ENCODE results near the gene TK2.
A peak's percentile ranks its signal among the peaks of the same experiment; 100 is the strongest.
"Not testable (repeated sequence)": the region's sequence is repeated elsewhere in the genome, so short reads cannot be mapped to it uniquely, and the experiment has no call there.

Gene TK2

DNA sequence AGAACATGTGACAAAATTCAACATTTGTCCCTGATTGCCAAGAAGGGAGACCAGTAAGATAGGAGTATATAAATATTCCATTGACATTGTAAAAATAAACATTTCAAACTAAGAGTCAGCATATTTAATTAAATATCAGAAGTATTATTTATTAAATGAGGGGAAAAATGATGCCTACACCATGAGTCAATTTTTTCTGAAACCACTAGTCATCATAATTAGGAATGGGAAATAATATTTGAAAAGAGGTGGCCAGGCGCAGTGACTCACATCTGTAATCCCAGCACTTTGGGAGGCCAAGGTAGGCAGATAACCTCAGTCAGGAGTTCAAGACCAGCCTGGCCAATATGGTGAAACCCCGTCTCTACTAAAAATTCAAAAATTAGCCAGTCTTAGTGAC lies 18.4 kb upstream of the TK2 start:
- no peak overlapping the region for H3K9ac ChIP-seq (ENCODE audit: low read length)
- H3K27me3 ChIP-seq (ENCODE audit: control insufficient read depth, insufficient read depth, low read length) = no peaks in the 10 kb centered on the region
- H3K36me3 ChIP-seq (ENCODE audit: control insufficient read depth, insufficient read depth, low read length) = no peaks in the 10 kb centered on the region
- no peaks in the 10 kb centered on the region for H3K9me3 ChIP-seq (ENCODE audit: control insufficient read depth, low read length)
- no peaks in the 10 kb centered on the region for H3K4me1 ChIP-seq (ENCODE audit: control insufficient read depth, insufficient read depth, low read length)
- no peak overlapping the region for H3K4me3 ChIP-seq (ENCODE audit: low read length)

DNA sequence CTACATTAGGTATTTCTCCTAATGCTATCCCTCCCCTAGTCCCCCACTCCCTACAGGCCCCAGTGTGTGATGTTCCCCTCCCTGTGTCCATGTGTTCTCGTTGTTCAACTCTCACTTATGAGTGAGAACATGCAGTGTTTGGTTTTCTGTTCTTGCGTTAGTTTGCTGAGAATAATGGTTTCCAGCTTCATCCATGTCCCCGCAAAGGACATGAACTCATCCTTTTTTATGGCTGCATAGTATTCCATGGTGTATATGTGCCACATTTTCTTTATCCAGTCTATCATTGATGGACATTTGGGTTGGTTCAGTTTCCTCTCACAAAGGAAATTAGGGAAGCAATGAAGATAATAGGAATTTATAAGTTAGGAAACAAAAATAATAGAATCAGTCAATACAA lies 17.3 kb upstream of the TK2 start:
- H3K36me3 ChIP-seq (ENCODE audit: control insufficient read depth, insufficient read depth, low read length); H3K9ac ChIP-seq (ENCODE audit: low read length); H3K27me3 ChIP-seq (ENCODE audit: control insufficient read depth, insufficient read depth, low read length): not testable (repeated sequence)

DNA sequence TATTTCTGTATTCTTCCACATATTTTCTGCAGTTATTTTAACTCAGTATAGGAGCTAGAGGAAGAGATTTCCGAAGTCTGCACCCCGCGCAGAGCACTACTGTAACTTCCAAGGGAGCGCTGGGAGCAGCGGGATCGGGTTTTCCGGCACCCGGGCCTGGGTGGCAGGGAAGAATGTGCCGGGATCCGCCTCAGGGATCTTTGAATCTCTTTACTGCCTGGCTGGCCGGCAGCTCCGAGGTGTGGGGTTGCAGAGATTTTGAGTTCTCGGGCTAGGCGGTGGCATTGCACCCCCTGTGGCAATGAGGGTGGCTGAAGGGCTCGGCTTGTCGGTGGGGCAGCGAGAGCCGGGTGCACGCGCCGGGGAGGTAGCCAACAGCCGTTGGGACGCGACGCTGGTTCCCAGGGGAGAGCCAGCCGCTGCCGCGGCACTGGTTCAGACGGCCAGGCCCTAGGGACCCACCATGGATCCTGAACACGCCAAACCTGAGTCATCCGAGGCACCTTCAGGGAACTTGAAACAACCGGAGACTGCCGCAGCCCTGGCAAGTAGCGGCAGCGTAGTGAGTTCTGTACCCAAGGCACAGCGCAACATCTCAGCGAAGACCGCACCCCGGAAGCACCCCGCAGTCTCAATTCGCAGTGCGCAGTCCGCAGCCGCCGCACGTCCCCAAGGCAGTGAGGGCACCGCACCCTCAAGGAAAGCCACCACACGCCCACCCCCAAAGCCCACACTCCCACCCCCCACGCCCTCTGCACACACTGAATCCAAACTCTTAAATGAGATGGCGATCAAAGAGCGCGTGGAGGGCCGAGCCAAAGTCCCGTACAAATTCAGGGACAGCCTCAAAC lies 16.4 kb upstream of the TK2 start, which contains the start of gene CMTM1:
Gene CMTM1 (plus strand): TSS at position 389 of the 851 bp plus-strand sequence. CDS start 75 bp downstream, at position 464.
- Histone ChIP-seq H3K9me3 (ENCODE audit: control insufficient read depth, low read length) (no peaks in the 10 kb centered on the region), H3K4me3 (ENCODE audit: low read length) (no peak within 1 kb of the TSS), H3K9ac (ENCODE audit: low read length) (no peak within 1 kb of the TSS), H3K4me1 (ENCODE audit: control insufficient read depth, insufficient read depth, low read length) (no peaks in the 10 kb centered on the region), H3K36me3 (ENCODE audit: control insufficient read depth, insufficient read depth, low read length) (no peaks in the 10 kb centered on the region), H3K27me3 (ENCODE audit: control insufficient read depth, insufficient read depth, low read length) (no peaks in the 10 kb centered on the region)

More for the DNA sequence above, 17.3 kb upstream of the TK2 start:
- H3K4me3 ChIP-seq (ENCODE audit: low read length); H3K4me1 ChIP-seq (ENCODE audit: control insufficient read depth, insufficient read depth, low read length); H3K9me3 ChIP-seq (ENCODE audit: control insufficient read depth, low read length): not testable (repeated sequence)

DNA sequence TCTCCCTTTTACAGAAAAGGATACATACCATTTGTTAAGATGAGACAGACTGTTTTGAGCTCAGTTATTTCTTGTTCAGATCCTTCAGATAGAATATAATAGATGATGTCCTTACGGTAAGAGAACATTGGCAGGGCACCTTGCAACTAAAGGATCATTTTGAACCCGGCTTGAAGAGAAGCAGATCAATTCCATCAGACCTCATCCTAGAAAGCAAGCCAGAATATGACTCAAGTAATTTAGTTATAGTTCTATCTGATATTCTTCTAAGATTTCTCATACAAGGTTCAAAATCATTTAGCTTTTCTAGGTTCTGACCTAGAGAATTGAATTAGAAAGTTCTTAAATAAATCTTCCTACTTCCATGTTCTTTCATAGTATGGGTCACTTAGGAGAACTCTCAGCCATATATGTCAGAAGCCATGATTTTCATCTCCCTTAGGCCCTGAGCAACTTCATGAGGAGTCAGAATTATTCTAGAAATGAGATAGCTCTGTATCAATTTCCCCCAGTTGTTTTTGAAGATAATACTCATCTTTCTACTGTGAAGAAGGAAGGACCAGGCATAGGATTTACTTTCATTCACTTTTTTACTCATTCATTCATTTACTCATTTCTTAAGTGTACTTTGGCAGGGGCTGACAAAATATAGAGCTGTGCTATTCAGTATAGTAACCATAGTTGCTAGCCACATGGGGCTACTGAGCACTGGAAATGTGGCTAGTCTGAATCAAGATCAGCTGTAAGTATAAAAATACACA lies 13.8 kb upstream of the TK2 start:
- H3K4me3 ChIP-seq (ENCODE audit: low read length) = no peak overlapping the region
- H3K9ac ChIP-seq (ENCODE audit: low read length) = no peak overlapping the region
- H3K36me3 ChIP-seq (ENCODE audit: control insufficient read depth, insufficient read depth, low read length) = no peaks in the 10 kb centered on the region
- H3K27me3 ChIP-seq (ENCODE audit: control insufficient read depth, insufficient read depth, low read length) = no peaks in the 10 kb centered on the region
- H3K9me3 ChIP-seq (ENCODE audit: control insufficient read depth, low read length) = no peaks in the 10 kb centered on the region
- H3K4me1 ChIP-seq (ENCODE audit: control insufficient read depth, insufficient read depth, low read length) = no peaks in the 10 kb centered on the region

DNA sequence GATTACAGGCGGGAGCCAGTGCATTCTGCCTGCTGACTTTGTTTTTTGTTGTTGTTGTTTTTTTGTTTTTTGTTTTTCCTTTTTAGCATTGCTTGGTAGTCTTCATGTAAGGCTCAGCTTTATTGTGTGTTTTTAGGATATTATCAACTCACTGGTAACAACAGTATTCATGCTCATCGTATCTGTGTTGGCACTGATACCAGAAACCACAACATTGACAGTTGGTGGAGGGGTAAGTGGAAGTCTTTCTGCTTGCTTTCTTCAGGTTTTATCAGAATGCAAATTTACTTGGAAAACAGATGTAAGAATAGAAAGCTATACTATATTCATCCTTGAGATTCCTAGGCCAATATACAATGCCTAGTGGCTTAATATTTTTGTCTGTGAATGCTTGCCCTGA lies 13.1 kb upstream of the TK2 start:
- Histone ChIP-seq H3K9ac (ENCODE audit: low read length) (no peak overlapping the region), H3K36me3 (ENCODE audit: control insufficient read depth, insufficient read depth, low read length) (no peaks in the 10 kb centered on the region), H3K9me3 (ENCODE audit: control insufficient read depth, low read length) (no peaks in the 10 kb centered on the region), H3K4me3 (ENCODE audit: low read length) (no peak overlapping the region), H3K27me3 (ENCODE audit: control insufficient read depth, insufficient read depth, low read length) (no peaks in the 10 kb centered on the region), H3K4me1 (ENCODE audit: control insufficient read depth, insufficient read depth, low read length) (no peaks in the 10 kb centered on the region)

DNA sequence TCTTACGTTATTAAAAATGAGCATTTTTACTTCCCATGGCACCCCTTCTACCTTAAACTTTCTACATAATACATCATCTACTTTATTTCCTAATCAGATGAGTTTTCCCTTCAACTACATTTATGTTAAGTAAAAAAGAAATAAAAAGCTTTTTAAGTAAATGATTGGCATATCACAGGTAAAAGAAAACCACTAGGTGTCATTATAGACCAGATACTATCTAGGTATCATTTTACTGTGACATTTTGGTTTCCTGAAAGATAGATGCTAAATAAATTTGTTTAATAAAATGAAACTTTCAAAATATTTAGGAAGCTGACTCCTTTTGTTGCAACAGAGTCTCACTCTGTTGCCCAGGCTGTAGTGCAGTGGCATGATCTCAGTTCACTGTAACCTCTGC lies 12.5 kb upstream of the TK2 start:
- Histone ChIP-seq H3K9ac (ENCODE audit: low read length) (no peak overlapping the region), H3K4me1 (ENCODE audit: control insufficient read depth, insufficient read depth, low read length) (no peaks in the 10 kb centered on the region), H3K36me3 (ENCODE audit: control insufficient read depth, insufficient read depth, low read length) (no peaks in the 10 kb centered on the region), H3K4me3 (ENCODE audit: low read length) (no peak overlapping the region), H3K9me3 (ENCODE audit: control insufficient read depth, low read length) (no peaks in the 10 kb centered on the region), H3K27me3 (ENCODE audit: control insufficient read depth, insufficient read depth, low read length) (no peaks in the 10 kb centered on the region)

DNA sequence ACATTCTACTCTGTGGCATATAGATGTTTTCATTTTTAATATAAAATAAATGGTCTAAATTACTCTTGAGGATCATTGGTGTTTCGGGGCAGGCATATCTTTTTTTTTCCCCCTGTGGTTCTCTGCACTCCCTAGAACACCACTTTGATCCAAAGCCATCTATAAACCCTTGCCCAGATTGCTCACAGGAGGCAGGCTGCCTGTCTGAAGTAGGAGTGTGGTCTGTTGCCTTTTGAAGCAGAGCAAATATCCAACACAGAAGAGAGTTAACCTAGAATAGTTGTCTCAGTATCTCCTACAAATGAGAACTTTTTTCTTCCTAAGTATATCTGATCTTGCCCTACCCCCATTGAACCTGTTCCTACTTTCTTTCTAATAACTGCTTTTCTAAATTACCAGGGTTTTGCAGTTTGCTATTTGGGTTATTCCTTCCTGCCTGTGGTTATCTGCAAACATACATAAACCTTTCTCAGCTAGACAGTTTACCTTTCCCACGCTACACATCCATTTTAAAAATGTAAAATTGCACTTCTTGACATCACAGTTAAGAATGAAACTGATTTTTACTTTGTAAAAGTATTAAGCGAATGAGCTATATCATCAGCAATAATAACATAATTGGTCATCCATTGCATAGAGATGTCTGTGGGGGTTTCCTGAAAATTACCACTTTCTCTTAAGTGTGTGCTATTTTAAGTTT lies 11.6 kb upstream of the TK2 start:
- H3K27me3 ChIP-seq (ENCODE audit: control insufficient read depth, insufficient read depth, low read length) = no peaks in the 10 kb centered on the region
- H3K9me3 ChIP-seq (ENCODE audit: control insufficient read depth, low read length) = no peaks in the 10 kb centered on the region
- H3K9ac ChIP-seq (ENCODE audit: low read length) = no peak overlapping the region
- no peaks in the 10 kb centered on the region for H3K4me1 ChIP-seq (ENCODE audit: control insufficient read depth, insufficient read depth, low read length)
- no peak overlapping the region for H3K4me3 ChIP-seq (ENCODE audit: low read length)
- H3K36me3 ChIP-seq (ENCODE audit: control insufficient read depth, insufficient read depth, low read length) = no peaks in the 10 kb centered on the region

DNA sequence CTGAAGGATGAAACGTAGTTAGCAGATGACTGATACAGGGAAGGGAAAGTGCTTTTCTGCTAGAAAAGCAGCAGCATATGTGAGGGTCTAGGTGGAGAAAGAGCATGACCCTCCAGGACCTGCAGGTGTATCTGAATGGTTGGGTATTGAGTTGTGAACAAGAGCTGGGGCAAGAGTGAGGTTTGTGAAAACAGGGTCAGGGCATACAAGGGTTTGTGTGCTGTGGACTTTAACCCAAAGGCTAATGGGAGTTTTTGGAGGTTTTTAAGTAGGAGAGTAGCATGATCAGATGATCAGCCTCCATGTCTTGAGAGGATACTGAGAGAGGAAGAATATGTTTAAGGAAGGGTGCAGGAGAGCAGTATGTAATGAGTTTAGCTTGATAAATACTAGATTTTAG lies 10.2 kb upstream of the TK2 start:
- H3K36me3 ChIP-seq (ENCODE audit: control insufficient read depth, insufficient read depth, low read length) = no peaks in the 10 kb centered on the region

DNA sequence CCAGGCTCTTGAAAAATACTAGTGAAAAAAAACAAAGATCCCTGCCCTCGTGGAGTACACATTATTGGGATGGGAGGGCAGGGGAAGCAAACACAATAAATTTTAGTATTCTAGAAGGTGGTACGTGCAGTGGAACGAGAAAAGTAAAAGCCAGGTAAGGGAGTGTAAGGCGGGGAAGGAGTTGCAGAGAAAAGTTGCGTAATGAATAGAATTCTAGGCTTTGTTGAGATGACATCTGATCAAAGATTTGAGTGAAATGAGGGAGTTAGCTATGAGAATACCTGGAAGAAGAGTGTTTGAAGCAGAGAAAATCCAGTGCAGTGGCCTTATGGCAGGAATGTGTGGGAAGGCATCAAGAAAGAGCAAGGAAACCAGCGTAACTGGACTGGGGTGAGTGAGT lies 4.6 kb upstream of the TK2 start:
- Histone ChIP-seq H3K9me3 (ENCODE audit: control insufficient read depth, low read length) (no peaks in the 10 kb centered on the region), H3K4me1 (ENCODE audit: control insufficient read depth, insufficient read depth, low read length) (peaks cover 19% of the 10 kb centered on the region), H3K4me3 (ENCODE audit: low read length) (no peak overlapping the region), H3K36me3 (ENCODE audit: control insufficient read depth, insufficient read depth, low read length) (no peaks in the 10 kb centered on the region), H3K27me3 (ENCODE audit: control insufficient read depth, insufficient read depth, low read length) (no peaks in the 10 kb centered on the region), H3K9ac (ENCODE audit: low read length) (no peak overlapping the region)

More for the DNA sequence above, 10.2 kb upstream of the TK2 start:
- H3K9ac ChIP-seq (ENCODE audit: low read length) = no peak overlapping the region
- H3K27me3 ChIP-seq (ENCODE audit: control insufficient read depth, insufficient read depth, low read length) = no peaks in the 10 kb centered on the region
- no peak overlapping the region for H3K4me3 ChIP-seq (ENCODE audit: low read length)
- H3K4me1 ChIP-seq (ENCODE audit: control insufficient read depth, insufficient read depth, low read length) = no peaks in the 10 kb centered on the region
- H3K9me3 ChIP-seq (ENCODE audit: control insufficient read depth, low read length) = no peaks in the 10 kb centered on the region

DNA sequence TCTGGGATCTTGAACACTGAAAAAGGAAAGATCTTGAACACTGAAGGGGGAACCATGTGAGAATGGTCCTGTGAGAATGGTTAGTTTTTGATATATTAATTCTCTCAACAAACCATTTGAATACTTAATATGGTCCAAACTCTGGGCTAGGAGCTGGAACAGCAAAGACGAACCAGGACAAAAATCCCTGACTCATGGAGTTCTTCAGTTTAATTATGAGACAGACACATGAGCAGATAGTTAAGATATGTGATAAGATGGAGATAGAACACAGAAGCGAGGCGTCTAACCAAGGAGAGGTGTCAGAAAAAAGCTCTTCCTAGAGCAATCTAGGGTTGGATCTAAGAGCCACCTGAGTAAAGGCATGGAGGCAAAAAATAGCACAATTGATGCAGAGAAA lies 4.1 kb upstream of the TK2 start:
- H3K4me1 ChIP-seq (ENCODE audit: control insufficient read depth, insufficient read depth, low read length) = peaks cover 24% of the 10 kb centered on the region
- H3K27me3 ChIP-seq (ENCODE audit: control insufficient read depth, insufficient read depth, low read length) = no peaks in the 10 kb centered on the region
- H3K9me3 ChIP-seq (ENCODE audit: control insufficient read depth, low read length) = no peaks in the 10 kb centered on the region
- H3K9ac ChIP-seq (ENCODE audit: low read length) = no peak overlapping the region
- H3K36me3 ChIP-seq (ENCODE audit: control insufficient read depth, insufficient read depth, low read length) = no peaks in the 10 kb centered on the region
- H3K4me3 ChIP-seq (ENCODE audit: low read length) = no peak overlapping the region

DNA sequence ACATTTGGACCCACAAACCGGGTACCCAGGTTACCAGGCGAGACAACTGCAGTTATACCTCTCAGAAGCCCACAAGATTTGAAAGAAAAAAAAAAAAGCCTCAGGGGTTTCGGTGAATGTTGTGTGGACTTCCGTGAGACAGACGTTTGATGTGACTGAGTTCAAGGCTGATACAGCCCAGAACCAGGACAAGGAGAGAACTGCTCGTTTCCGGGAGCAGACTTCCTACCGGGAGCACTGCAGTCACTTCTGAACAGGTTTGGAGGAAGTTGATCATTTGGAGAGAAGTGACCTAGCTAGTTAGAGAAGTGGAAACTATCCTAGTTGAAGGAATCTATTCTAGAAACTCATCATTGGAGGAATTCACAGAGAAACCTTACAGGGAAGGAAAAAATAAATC lies 3.3 kb upstream of the TK2 start:
- Histone ChIP-seq H3K9ac (ENCODE audit: low read length) (peak overlapping the region; percentile 78), H3K4me1 (ENCODE audit: control insufficient read depth, insufficient read depth, low read length) (peaks cover 25% of the 10 kb centered on the region), H3K4me3 (ENCODE audit: low read length) (no peak overlapping the region), H3K27me3 (ENCODE audit: control insufficient read depth, insufficient read depth, low read length) (no peaks in the 10 kb centered on the region), H3K9me3 (ENCODE audit: control insufficient read depth, low read length) (no peaks in the 10 kb centered on the region), H3K36me3 (ENCODE audit: control insufficient read depth, insufficient read depth, low read length) (no peaks in the 10 kb centered on the region)
